ENCODE results near the gene CTSF.
"Not testable (repeated sequence)": the region's sequence is repeated elsewhere in the genome, so short reads cannot be mapped to it uniquely, and the experiment has no call there.

CTSF gene

GRCh38 chr11:66609721-66610617 lies 41.6 kb upstream of the CTSF start:
- H3K27ac ChIP-seq: no peak overlapping the region
- POLR2A ChIA-PET (ENCODE audit: low non-redundant PET): no interaction called here
- CTCF ChIA-PET: no interaction called here
- no peak for TF ChIP-seq CTCF (conservative IDR thresholded peaks at IDR 0.05; ENCODE audit: low read depth)
- no peak for DNase-seq (ENCODE audit: low spot score)

GRCh38 chr11:66607126-66607834 lies 38.9 kb upstream of the CTSF start:
- DNase-seq (ENCODE audit: low spot score): peak; percentile 27
- TF ChIP-seq CTCF (conservative IDR thresholded peaks at IDR 0.05; ENCODE audit: low read depth): no peak
- CTCF ChIA-PET: interaction anchor here (0.6 to 0.7 kb wide), 2 partner anchors 29 to 87 kb away, joined by 4 to 10 read pairs; no protein-coding TSS in a partner anchor
- H3K27ac ChIP-seq: peak overlapping the region; percentile 91
- POLR2A ChIA-PET (ENCODE audit: low non-redundant PET): interaction anchor here (0.5 to 0.7 kb wide), 2 partner anchors 8 to 1638 kb away, joined by 5 to 9 read pairs; no protein-coding TSS in a partner anchor

DNA sequence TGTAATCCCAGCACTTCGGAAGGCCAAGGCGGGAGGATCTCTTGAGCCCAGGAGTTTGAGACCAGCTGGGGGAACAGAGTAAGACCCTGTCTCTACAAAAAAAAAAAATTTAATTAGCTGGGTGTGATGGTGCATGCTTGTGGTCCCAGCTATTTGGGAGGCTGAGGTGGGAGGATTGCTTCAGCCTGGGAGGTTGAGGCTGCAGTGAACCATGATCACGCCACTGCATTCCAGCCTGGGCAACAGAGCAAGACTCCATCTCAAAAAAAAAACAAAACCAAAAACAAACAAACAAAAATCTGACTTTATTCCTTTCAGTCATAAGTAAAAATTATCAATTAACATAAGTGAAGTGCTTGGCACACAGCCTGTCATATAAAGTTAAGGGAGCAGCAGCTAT lies 38.2 kb upstream of the CTSF start:
- peak overlapping the region; percentile 91 for H3K27ac ChIP-seq
- not testable (repeated sequence) for DNase-seq (ENCODE audit: low spot score)
- ChIA-PET POLR2A (ENCODE audit: low non-redundant PET) (interaction anchor here (0.8 kb wide), 1 partner anchor 10 kb away, joined by 3 read pairs; the partner anchor contains the start of gene RBM14), CTCF (interaction anchor here (0.6 to 0.7 kb wide), 3 partner anchors 16 to 87 kb away, joined by 3 to 10 read pairs (median 4); no protein-coding TSS in a partner anchor)

GRCh38 chr11:66604155-66604554 lies 35.7 kb upstream of the CTSF start:
- ChIA-PET POLR2A (ENCODE audit: low non-redundant PET) (no interaction called here), CTCF (no interaction called here)
- no peak for DNase-seq (ENCODE audit: low spot score)
- no peak for TF ChIP-seq CTCF (conservative IDR thresholded peaks at IDR 0.05; ENCODE audit: low read depth)
- H3K27ac ChIP-seq: no peak overlapping the region

GRCh38 chr11:66603072-66603471 lies 34.7 kb upstream of the CTSF start:
- ChIA-PET CTCF (interaction anchor here (0.6 kb wide), 1 partner anchor 36 kb away, joined by 3 read pairs; no protein-coding TSS in a partner anchor), POLR2A (ENCODE audit: low non-redundant PET) (no interaction called here)
- no peak for TF ChIP-seq CTCF (conservative IDR thresholded peaks at IDR 0.05; ENCODE audit: low read depth)
- H3K27ac ChIP-seq: peak overlapping the region; percentile 71
- no peak for DNase-seq (ENCODE audit: low spot score)

DNA sequence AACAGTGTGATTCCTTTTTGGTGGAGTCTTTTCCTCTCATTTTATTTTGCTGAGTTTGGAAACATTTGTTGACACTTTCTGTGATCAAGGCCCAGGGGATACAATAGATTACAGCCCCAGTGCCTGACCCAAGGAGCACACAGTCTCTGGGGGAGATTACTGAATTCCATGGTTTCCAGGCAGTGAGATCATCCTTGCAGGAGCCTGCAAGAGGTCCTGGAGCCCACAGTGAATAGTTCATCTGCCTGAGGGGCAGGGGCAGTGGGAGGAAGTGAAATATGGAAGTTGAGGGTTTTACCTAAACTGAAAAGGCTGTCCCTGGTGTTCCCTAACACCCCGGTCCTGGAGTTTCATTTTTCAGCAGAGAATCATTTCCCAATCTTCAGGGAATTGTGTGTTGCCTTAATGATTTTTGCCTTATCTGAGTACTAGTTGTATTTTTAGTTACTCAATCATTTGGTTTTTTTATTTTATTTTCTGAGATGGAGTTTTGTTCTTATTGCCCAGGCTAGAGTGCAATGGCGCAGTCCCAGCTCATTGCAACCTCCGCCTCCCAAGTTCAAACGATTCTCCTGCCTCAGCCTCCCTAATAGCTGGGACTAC lies 32.3 kb upstream of the CTSF start:
- H3K27ac ChIP-seq: peak overlapping the region; percentile 71; the same call in 1 of the 2 replicates
- POLR2A ChIA-PET (ENCODE audit: low non-redundant PET): interaction anchor here (0.7 kb wide), 1 partner anchor 15 kb away, joined by 5 read pairs; no protein-coding TSS in a partner anchor
- no peak for TF ChIP-seq CTCF (conservative IDR thresholded peaks at IDR 0.05; ENCODE audit: low read depth)
- no peak for DNase-seq (ENCODE audit: low spot score)
- CTCF ChIA-PET: no interaction called here

All from RWPE1 (cell line).